HepG2 (cell line): ENCODE data around the gene RASA1. TPM values are rescaled to one million over a fixed set of nuclear protein-coding genes. Genes with fewer than 3 reads are reported as not detected.
A peak's percentile ranks its signal among the peaks of the same experiment; 100 is the strongest.

Experiments
- ATF7 ChIP-seq, 2 experiments: fragments of 450-650 bp in 1 of 2; sonication (generic) in 1 of 2; formaldehyde crosslinking in 1 of 2; IDR thresholded peaks; 2 replicates each; pipeline versions ENCODE4 v1.4.0 to v1.6.1; 2016 to 2020; ENCODE audit warnings: antibody characterized with exemption in 1 of 2, mild to moderate bottlenecking in 1 of 2, missing genetic modification reagents in 1 of 2
- BHLHE40 ChIP-seq: IDR thresholded peaks from 2 replicates; pipeline ENCODE4 v1.6.1; 2011; ENCODE audit warnings: low read length, improper control_type of control experiment
- RERE ChIP-seq: IDR thresholded peaks from 2 replicates; pipeline ENCODE4 v1.6.1; 2016; ENCODE audit warnings: low read depth, missing genetic modification reagents, missing compliant biosample characterization
- SMYD3 ChIP-seq: sonication (generic); formaldehyde crosslinking; IDR thresholded peaks from 2 replicates; pipeline ENCODE4 v1.8.1; 2023; ENCODE audit warnings: mild to moderate bottlenecking, missing genetic modification reagents
- ZNF225 ChIP-seq: sonication (generic); formaldehyde crosslinking; IDR thresholded peaks from 2 replicates; pipeline ENCODE4 v1.4.0; 2020; ENCODE audit warnings: mild to moderate bottlenecking, missing genetic modification reagents
- ZNF383 ChIP-seq: sonication (generic); formaldehyde crosslinking; IDR thresholded peaks from 2 replicates; pipeline ENCODE4 v1.4.0; 2020; ENCODE audit warnings: missing genetic modification reagents, mild to moderate bottlenecking, borderline replicate concordance
- ZNF451 ChIP-seq: sonication (generic); formaldehyde crosslinking; IDR thresholded peaks from 2 replicates; pipeline ENCODE4 v1.5.0; 2020; ENCODE audit warnings: mild to moderate bottlenecking, missing genetic modification reagents
- ZNF460 ChIP-seq: sonication (generic); formaldehyde crosslinking; IDR thresholded peaks from 2 replicates; pipeline ENCODE4 v1.5.1; 2020; ENCODE audit warnings: missing genetic modification reagents, mild to moderate bottlenecking, borderline replicate concordance
- ZNF614 ChIP-seq: IDR thresholded peaks from 2 replicates; pipeline ENCODE4 v1.6.1; 2018; ENCODE audit warnings: missing biosample characterization, missing genetic modification reagents, inconsistent platforms, borderline replicate concordance
- ZNF687 ChIP-seq: sonication (generic); formaldehyde crosslinking; IDR thresholded peaks from 2 replicates; pipeline ENCODE4 v1.5.1; 2020; ENCODE audit warnings: mild to moderate bottlenecking, missing genetic modification reagents, moderate library complexity
- polyA plus RNA-seq, 8 experiments: library from polyadenylated mRNA; depleted of rRNA in 3 of 8; stranded (reverse) in 7 of 8; unstranded in 1 of 8; fragments of >200 nt; fragmentation: Illumina TruSeq in 4 of 8; extraction: Trizol in 4 of 8; gene quantifications; 2 replicates each; pipeline versions ENCODE4 v1.2.1 to v1.2.3, GENCODE V29; 2011 to 2016; ENCODE audit warnings: low read depth in 4 of 8, missing spikeins in 1 of 8, mixed read lengths in 1 of 8; ENCODE audit not compliant: insufficient read depth in 1 of 8
- total RNA-seq, 5 experiments: library from RNA; depleted of rRNA; stranded (reverse); fragments of >200 nt; fragmentation: Illumina TruSeq; extraction: Trizol; gene quantifications; 2 replicates each; pipeline ENCODE4 v1.2.3, GENCODE V29; 2016; ENCODE audit warnings: low read depth in 1 of 5
- TF ChIP-seq, protein P1 (sequence below): sonication (generic); formaldehyde crosslinking; IDR thresholded peaks from 2 replicates; pipeline ENCODE4 v1.8.1; 2022; ENCODE audit warnings: low read depth, mild to moderate bottlenecking, missing genetic modification reagents
- TF ChIP-seq, protein P2 (sequence below): fragments of 450-650 bp; IDR thresholded peaks from 2 replicates; pipeline ENCODE4 v1.6.1; 2017; ENCODE audit warnings: mild to moderate bottlenecking

The RASA1 gene
- total and polyA plus RNA-seq, 2 of the 13 experiments (the other 11 are each of a cell fraction or from before 2014, with no cell fraction given): 19.5 to 20.5 TPM

DNA sequence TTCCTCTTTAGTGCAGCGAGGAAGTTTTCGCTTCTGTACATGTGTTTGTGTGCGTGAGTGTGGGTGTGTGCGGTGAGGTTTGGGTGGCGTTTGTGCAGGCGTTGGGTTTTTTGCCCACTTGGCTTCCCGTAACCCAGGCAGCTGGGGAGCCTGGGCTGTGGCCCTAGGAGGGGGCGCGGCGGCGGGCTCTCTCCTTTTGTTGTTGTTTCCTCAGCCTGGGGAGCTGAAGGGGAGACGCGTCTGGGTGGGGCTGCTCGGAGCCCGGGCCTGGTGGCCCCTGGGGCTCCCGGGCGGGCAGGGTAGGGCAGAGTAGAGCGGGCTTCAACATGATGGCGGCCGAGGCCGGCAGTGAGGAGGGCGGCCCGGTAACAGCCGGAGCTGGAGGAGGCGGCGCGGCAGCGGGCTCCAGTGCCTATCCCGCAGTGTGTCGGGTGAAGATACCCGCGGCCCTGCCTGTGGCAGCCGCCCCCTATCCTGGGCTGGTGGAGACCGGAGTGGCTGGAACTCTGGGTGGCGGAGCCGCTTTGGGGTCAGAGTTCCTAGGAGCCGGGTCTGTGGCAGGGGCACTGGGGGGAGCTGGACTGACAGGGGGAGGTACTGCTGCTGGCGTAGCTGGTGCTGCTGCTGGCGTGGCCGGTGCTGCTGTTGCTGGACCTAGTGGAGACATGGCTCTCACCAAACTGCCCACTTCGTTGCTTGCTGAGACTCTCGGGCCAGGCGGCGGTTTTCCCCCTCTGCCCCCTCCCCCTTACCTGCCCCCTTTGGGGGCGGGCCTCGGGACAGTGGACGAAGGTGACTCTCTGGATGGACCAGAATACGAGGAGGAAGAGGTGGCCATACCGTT, 665 bp downstream of the RASA1 start (continued):
- TF ChIP-seq RERE (CRISPR knock-in tag) (no peak), ZNF383 (CRISPR knock-in tag) (0 out of 2 replicates have a peak, but pooled peaks have one; percentile 33), BHLHE40 (no peak), ZNF614 (CRISPR knock-in tag) (no peak), ZNF460 (no peak), SMYD3 (CRISPR knock-in tag) (0 out of 2 replicates have a peak, but pooled peaks have one; percentile 41), ZNF687 (CRISPR knock-in tag) (peak; percentile 54), ATF7 (IDR thresholded peaks at IDR 0.05) (no peak), ATF7 (CRISPR knock-in tag; IDR thresholded peaks at IDR 0.05) (no peak), ZNF225 (CRISPR knock-in tag) (no peak; the same call in 1 of the 2 replicates), ZNF451 (CRISPR knock-in tag) (no peak)
- TF ChIP-seq, protein P1, sequence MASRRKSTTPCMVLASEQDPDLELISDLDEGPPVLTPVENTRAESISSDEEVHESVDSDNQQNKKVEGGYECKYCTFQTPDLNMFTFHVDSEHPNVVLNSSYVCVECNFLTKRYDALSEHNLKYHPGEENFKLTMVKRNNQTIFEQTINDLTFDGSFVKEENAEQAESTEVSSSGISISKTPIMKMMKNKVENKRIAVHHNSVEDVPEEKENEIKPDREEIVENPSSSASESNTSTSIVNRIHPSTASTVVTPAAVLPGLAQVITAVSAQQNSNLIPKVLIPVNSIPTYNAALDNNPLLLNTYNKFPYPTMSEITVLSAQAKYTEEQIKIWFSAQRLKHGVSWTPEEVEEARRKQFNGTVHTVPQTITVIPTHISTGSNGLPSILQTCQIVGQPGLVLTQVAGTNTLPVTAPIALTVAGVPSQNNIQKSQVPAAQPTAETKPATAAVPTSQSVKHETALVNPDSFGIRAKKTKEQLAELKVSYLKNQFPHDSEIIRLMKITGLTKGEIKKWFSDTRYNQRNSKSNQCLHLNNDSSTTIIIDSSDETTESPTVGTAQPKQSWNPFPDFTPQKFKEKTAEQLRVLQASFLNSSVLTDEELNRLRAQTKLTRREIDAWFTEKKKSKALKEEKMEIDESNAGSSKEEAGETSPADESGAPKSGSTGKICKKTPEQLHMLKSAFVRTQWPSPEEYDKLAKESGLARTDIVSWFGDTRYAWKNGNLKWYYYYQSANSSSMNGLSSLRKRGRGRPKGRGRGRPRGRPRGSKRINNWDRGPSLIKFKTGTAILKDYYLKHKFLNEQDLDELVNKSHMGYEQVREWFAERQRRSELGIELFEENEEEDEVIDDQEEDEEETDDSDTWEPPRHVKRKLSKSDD (CRISPR knock-in tag): no peak
- TF ChIP-seq, protein P2, sequence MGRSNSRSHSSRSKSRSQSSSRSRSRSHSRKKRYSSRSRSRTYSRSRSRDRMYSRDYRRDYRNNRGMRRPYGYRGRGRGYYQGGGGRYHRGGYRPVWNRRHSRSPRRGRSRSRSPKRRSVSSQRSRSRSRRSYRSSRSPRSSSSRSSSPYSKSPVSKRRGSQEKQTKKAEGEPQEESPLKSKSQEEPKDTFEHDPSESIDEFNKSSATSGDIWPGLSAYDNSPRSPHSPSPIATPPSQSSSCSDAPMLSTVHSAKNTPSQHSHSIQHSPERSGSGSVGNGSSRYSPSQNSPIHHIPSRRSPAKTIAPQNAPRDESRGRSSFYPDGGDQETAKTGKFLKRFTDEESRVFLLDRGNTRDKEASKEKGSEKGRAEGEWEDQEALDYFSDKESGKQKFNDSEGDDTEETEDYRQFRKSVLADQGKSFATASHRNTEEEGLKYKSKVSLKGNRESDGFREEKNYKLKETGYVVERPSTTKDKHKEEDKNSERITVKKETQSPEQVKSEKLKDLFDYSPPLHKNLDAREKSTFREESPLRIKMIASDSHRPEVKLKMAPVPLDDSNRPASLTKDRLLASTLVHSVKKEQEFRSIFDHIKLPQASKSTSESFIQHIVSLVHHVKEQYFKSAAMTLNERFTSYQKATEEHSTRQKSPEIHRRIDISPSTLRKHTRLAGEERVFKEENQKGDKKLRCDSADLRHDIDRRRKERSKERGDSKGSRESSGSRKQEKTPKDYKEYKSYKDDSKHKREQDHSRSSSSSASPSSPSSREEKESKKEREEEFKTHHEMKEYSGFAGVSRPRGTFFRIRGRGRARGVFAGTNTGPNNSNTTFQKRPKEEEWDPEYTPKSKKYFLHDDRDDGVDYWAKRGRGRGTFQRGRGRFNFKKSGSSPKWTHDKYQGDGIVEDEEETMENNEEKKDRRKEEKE: no peak
